KMS-11 (cell line): ENCODE measurements around the gene DCP1A.
A peak's percentile ranks its signal among the peaks of the same experiment; 100 is the strongest.
"Not testable (repeated sequence)": the region's sequence is repeated elsewhere in the genome, so short reads cannot be mapped to it uniquely, and the experiment has no call there.

Experiments
- H2AFZ ChIP-seq: fragments of 200-600 bp; sonication (generic); 2 replicates; pipeline ENCODE4 v1.6.1; 2016; ENCODE audit warnings: antibody characterized with exemption, mixed run types, low read depth
- H3K27ac ChIP-seq: fragments of 200-600 bp; sonication (generic); 2 replicates; pipeline ENCODE4 v1.6.1; 2016; ENCODE audit warnings: mild to moderate bottlenecking, mixed run types
- H3K27me3 ChIP-seq: fragments of 200-600 bp; sonication (generic); 2 replicates; pipeline ENCODE4 v1.6.1; 2017; ENCODE audit warnings: mild to moderate bottlenecking, low read depth, mixed run types, moderate library complexity; ENCODE audit not compliant: insufficient read depth
- H3K36me3 ChIP-seq: fragments of 200-600 bp; sonication (generic); 2 replicates; pipeline ENCODE4 v1.6.1; 2017; ENCODE audit warnings: mild to moderate bottlenecking, mixed run types; ENCODE audit not compliant: insufficient read depth
- H3K4me1 ChIP-seq: fragments of 200-600 bp; sonication (generic); 2 replicates; pipeline ENCODE4 v1.6.1; 2016; ENCODE audit warnings: mild to moderate bottlenecking, low read depth, mixed run types; ENCODE audit not compliant: poor library complexity, severe bottlenecking
- H3K4me2 ChIP-seq: fragments of 200-600 bp; sonication (generic); 2 replicates; pipeline ENCODE4 v1.7.0; 2016; ENCODE audit warnings: mild to moderate bottlenecking, mixed run types
- H3K4me3 ChIP-seq: fragments of 200-600 bp; sonication (generic); IDR thresholded peaks from 2 replicates; pipeline ENCODE4 v1.6.1; 2017; ENCODE audit warnings: low read depth, low read length, mixed read lengths; ENCODE audit not compliant: insufficient read depth
- H3K79me2 ChIP-seq: fragments of 200-600 bp; sonication (generic); 2 replicates; pipeline ENCODE4 v1.6.1; 2016; ENCODE audit warnings: low read depth, mixed run types; ENCODE audit not compliant: insufficient read depth
- H3K9ac ChIP-seq: fragments of 200-600 bp; sonication (generic); 2 replicates; pipeline ENCODE4 v1.6.1; 2016; ENCODE audit warnings: mild to moderate bottlenecking, mixed run types
- H4K20me1 ChIP-seq: fragments of 200-600 bp; sonication (generic); 2 replicates; pipeline ENCODE4 v1.6.1; 2016; ENCODE audit warnings: mild to moderate bottlenecking, mixed run types; ENCODE audit not compliant: insufficient read depth
- TF ChIP-seq, protein P1 (sequence below): fragments of 200-600 bp; sonication (generic); conservative IDR thresholded peaks from 2 replicates; pipeline ENCODE4 v1.6.1; 2017; ENCODE audit warnings: low read depth, mild to moderate bottlenecking, antibody characterized with exemption, low read length, moderate library complexity, mixed read lengths

DCP1A gene

DNA sequence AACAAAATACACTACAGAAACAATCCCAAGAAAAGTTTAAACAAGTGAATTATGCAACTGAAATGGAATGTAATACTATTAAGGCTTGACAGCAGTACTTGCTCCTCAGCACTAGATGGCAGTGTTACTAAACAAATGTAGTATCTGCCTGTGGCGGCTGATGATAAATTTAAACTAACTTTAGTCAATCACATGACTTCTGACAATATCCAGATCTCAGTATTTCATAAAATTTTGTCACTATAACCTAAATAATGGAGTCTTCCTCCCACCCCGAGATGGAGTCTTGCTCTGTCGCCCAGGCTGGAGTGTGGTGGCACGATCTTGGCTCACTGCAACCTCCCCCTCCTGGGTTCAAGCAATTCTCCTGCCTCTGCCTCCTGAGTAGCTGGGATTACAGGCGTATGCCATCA lies 47.7 kb downstream of the DCP1A start:
- TF ChIP-seq, protein P1, sequence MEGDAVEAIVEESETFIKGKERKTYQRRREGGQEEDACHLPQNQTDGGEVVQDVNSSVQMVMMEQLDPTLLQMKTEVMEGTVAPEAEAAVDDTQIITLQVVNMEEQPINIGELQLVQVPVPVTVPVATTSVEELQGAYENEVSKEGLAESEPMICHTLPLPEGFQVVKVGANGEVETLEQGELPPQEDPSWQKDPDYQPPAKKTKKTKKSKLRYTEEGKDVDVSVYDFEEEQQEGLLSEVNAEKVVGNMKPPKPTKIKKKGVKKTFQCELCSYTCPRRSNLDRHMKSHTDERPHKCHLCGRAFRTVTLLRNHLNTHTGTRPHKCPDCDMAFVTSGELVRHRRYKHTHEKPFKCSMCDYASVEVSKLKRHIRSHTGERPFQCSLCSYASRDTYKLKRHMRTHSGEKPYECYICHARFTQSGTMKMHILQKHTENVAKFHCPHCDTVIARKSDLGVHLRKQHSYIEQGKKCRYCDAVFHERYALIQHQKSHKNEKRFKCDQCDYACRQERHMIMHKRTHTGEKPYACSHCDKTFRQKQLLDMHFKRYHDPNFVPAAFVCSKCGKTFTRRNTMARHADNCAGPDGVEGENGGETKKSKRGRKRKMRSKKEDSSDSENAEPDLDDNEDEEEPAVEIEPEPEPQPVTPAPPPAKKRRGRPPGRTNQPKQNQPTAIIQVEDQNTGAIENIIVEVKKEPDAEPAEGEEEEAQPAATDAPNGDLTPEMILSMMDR = peak; percentile 68
- not testable (repeated sequence) for H4K20me1 ChIP-seq, H3K4me2 ChIP-seq, H3K27ac ChIP-seq, H3K4me3 ChIP-seq, H3K36me3 ChIP-seq, H3K79me2 ChIP-seq, H3K9ac ChIP-seq, H3K4me1 ChIP-seq, H2AFZ ChIP-seq, H3K27me3 ChIP-seq

DNA sequence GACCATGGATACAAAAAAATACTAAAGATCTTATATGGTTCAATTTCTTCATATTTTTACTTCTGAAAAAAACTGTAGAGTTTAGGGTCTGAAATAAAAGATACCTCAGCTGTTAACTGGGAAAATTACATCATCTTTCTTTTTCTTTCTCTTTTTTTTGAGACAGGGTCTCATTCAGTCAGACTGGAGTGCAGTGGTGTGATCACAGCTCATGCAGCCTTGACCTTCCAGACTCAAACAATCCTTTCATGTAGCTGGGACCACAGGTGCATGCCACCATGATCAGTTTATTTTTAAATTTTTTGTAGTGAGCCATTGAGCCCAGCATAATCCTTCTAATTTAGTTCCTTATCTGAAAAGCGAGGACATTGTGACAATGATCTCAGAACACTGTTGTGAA lies 51.9 kb downstream of the DCP1A start:
- Histone ChIP-seq H3K4me3 (no peak overlapping the region), H3K4me1 (no peaks in the 10 kb centered on the region), H3K36me3 (no peaks in the 10 kb centered on the region), H3K79me2 (no peaks in the 10 kb centered on the region), H3K9ac (no peak overlapping the region), H2AFZ (no peak overlapping the region), H3K4me2 (no peak overlapping the region), H4K20me1 (no peaks in the 10 kb centered on the region), H3K27ac (no peak overlapping the region), H3K27me3 (no peaks in the 10 kb centered on the region)
- TF ChIP-seq, protein P1 = no peak

DNA sequence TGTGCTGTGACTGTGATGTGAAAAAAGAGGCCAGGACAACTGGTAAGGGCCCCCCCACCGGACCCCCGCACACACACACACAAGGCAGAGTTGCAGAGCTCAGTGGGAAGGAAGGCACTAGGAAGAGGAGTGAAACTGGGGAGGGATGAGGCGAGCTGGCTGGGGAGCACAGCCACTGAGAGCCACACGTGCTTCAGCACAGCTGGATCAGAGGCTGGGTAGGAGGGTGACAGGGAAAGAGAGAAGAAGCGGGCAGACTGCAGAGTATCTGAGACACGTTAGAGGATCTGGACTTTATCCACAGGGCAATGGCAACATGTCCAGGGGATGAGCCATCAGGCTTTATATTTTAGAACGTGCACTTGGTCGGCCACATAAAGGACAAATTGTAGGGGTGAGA lies 53.5 kb downstream of the DCP1A start:
- Histone ChIP-seq H4K20me1 (no peaks in the 10 kb centered on the region), H2AFZ (no peak overlapping the region), H3K4me3 (no peak overlapping the region), H3K27me3 (no peaks in the 10 kb centered on the region), H3K27ac (no peak overlapping the region), H3K9ac (no peak overlapping the region), H3K79me2 (no peaks in the 10 kb centered on the region), H3K36me3 (no peaks in the 10 kb centered on the region), H3K4me2 (no peak overlapping the region), H3K4me1 (no peaks in the 10 kb centered on the region)
- TF ChIP-seq, protein P1 = no peak

DNA sequence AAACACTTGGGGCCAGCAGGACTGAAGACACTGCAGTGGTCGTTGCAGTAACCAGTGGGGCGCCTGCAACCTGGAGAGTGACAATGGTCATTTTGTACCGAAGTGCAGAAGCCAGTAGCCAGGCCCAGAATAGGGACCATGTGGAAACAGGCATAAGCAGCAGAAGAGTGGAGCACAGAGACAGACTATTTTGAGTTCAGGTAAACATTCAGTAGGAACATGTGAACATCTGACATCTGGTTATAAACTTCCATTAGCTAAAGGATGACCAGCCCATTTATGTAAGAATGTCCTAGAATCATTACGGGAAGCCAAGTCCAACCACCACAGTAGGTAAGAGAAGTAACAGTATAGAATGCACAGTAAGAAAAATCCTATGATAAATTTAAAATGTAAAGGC lies 59.1 kb downstream of the DCP1A start:
- H2AFZ ChIP-seq = no peak overlapping the region
- H3K4me1 ChIP-seq = no peaks in the 10 kb centered on the region
- no peaks in the 10 kb centered on the region for H3K36me3 ChIP-seq
- H3K9ac ChIP-seq = no peak overlapping the region
- no peaks in the 10 kb centered on the region for H3K79me2 ChIP-seq
- H3K4me3 ChIP-seq = no peak overlapping the region
- H3K4me2 ChIP-seq = no peak overlapping the region
- no peak overlapping the region for H3K27ac ChIP-seq
- H4K20me1 ChIP-seq = no peaks in the 10 kb centered on the region
- TF ChIP-seq, protein P1 = no peak
- H3K27me3 ChIP-seq = no peaks in the 10 kb centered on the region
